GM21723 (cell line): Measurements from ENCODE around the gene TMC7.
"Not testable (repeated sequence)": the region's sequence is repeated elsewhere in the genome, so short reads cannot be mapped to it uniquely, and the experiment has no call there.

Experiments
- ATAC-seq: cut with Tn5 transposase; IDR thresholded peaks from one replicate; pipeline ENCODE4 v1.9.1; 2021; ENCODE audit warnings: mild to moderate bottlenecking, moderate library complexity; ENCODE audit not compliant: unreplicated experiment

The TMC7 gene

GRCh38 chr16:18983565-18984434, at the start of gene TMC7:
TMC7 (plus strand) TSS chr16:18983934; CDS start chr16:18984064, 130 bp downstream.
- ATAC-seq: no peak

GRCh38 chr16:18936727-18937340, 46.9 kb upstream of the TMC7 start:
- no peak for ATAC-seq

GRCh38 chr16:18937390-18937789, 46.3 kb upstream of the TMC7 start:
- no peak for ATAC-seq

GRCh38 chr16:18938986-18939385, 44.7 kb upstream of the TMC7 start:
- ATAC-seq: no peak

- ATAC-seq: no peak
Observed at GRCh38 chr16:18941471-18941870, 42.3 kb upstream of the TMC7 start.

- ATAC-seq: no peak
Observed at GRCh38 chr16:18942061-18942460, 41.7 kb upstream of the TMC7 start.

GRCh38 chr16:18943414-18943813, 40.3 kb upstream of the TMC7 start:
- ATAC-seq: no peak

- no peak for ATAC-seq
Observed at GRCh38 chr16:18945233-18945632, 38.5 kb upstream of the TMC7 start.

GRCh38 chr16:18948372-18949020, 35.2 kb upstream of the TMC7 start:
- ATAC-seq: no peak

- no peak for ATAC-seq
Observed at GRCh38 chr16:18950469-18951185, 33.1 kb upstream of the TMC7 start.

GRCh38 chr16:18953547-18953946, 30.2 kb upstream of the TMC7 start:
- no peak for ATAC-seq

GRCh38 chr16:18955874-18956580, 27.7 kb upstream of the TMC7 start:
- ATAC-seq: not testable (repeated sequence)

- ATAC-seq: not testable (repeated sequence)
Observed at GRCh38 chr16:18956658-18957241, 27.0 kb upstream of the TMC7 start.

- ATAC-seq: no peak
Observed at GRCh38 chr16:18958621-18959029, 25.1 kb upstream of the TMC7 start.

- no peak for ATAC-seq
Observed at GRCh38 chr16:18959031-18959505, 24.7 kb upstream of the TMC7 start.

GRCh38 chr16:18965555-18965954, 18.2 kb upstream of the TMC7 start:
- no peak for ATAC-seq

- ATAC-seq: no peak
Observed at GRCh38 chr16:18966791-18967190, 16.9 kb upstream of the TMC7 start.

GRCh38 chr16:18969050-18969854, 14.5 kb upstream of the TMC7 start:
- ATAC-seq: no peak

- no peak for ATAC-seq
Observed at GRCh38 chr16:18969855-18970240, 13.9 kb upstream of the TMC7 start.
